DND-41 (cell line): ENCODE data around the gene AOPEP.

Experiments
- EZH2 ChIP-seq: IDR thresholded peaks from 3 replicates; pipeline ENCODE4 v1.6.1; 2012; ENCODE audit warnings: borderline replicate concordance, low read depth, mild to moderate bottlenecking, moderate library complexity, low read length, inconsistent platforms; ENCODE audit not compliant: severe bottlenecking
- TF ChIP-seq, protein P1 (sequence below): IDR thresholded peaks from 2 replicates; pipeline ENCODE4 v1.5.1; 2012; ENCODE audit warnings: borderline replicate concordance, low read length, moderate library complexity, mild to moderate bottlenecking; ENCODE audit not compliant: poor library complexity, severe bottlenecking; ENCODE audit errors: extremely low read depth

GRCh38 chr9:94866770-94867169 is 140.3 kb downstream of the AOPEP start:
- TF ChIP-seq, protein P1, sequence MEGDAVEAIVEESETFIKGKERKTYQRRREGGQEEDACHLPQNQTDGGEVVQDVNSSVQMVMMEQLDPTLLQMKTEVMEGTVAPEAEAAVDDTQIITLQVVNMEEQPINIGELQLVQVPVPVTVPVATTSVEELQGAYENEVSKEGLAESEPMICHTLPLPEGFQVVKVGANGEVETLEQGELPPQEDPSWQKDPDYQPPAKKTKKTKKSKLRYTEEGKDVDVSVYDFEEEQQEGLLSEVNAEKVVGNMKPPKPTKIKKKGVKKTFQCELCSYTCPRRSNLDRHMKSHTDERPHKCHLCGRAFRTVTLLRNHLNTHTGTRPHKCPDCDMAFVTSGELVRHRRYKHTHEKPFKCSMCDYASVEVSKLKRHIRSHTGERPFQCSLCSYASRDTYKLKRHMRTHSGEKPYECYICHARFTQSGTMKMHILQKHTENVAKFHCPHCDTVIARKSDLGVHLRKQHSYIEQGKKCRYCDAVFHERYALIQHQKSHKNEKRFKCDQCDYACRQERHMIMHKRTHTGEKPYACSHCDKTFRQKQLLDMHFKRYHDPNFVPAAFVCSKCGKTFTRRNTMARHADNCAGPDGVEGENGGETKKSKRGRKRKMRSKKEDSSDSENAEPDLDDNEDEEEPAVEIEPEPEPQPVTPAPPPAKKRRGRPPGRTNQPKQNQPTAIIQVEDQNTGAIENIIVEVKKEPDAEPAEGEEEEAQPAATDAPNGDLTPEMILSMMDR, result no peak
- TF ChIP-seq EZH2, result no peak
